Stimulated activated CD8-positive, alpha-beta memory T cell treated with anti-CD3 and anti-CD28 coated beads, Interleukin-12 subunit alpha, Interleukin-12 subunit beta, amount 100 ng/mL, for 4 hours (primary cell): Measurements from ENCODE around the gene AURKAIP1.
A peak's percentile ranks its signal among the peaks of the same experiment; 100 is the strongest.
"Not testable (repeated sequence)": the region's sequence is repeated elsewhere in the genome, so short reads cannot be mapped to it uniquely, and the experiment has no call there.

Experiments used
- DNase-seq: peaks from one replicate; pipeline ENCODE4 v3.0.0-alpha.2; 2020; ENCODE audit warnings: low read depth

The AURKAIP1 gene

GRCh38 chr1:1374929-1375662 is at the start of gene AURKAIP1:
Gene AURKAIP1 (minus strand): TSS chr1:1375207. CDS start chr1:1374756, 451 bp downstream.
- peak; percentile 89 for DNase-seq

- no peak for DNase-seq
Measured at GRCh38 chr1:1424707-1425106, 49.7 kb upstream of the AURKAIP1 start.

DNA sequence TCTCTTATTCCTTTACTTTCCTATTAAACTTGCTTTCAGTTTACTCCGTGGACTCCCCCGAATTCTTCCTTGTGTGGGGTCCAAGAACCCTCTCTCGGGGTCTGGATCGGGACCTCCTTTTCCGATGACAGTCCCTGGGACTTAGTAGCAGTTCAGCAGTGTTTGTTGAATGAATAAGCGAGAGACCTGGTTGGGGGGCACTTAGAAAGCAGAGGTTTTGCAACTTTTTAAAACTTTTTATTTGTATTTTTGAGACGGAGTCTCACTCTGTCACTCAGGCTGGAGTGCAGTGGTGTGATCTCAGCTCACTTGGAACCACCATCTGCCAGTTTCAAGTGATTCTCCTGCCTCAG is 48.2 kb upstream of the AURKAIP1 start:
- no peak for DNase-seq

DNA sequence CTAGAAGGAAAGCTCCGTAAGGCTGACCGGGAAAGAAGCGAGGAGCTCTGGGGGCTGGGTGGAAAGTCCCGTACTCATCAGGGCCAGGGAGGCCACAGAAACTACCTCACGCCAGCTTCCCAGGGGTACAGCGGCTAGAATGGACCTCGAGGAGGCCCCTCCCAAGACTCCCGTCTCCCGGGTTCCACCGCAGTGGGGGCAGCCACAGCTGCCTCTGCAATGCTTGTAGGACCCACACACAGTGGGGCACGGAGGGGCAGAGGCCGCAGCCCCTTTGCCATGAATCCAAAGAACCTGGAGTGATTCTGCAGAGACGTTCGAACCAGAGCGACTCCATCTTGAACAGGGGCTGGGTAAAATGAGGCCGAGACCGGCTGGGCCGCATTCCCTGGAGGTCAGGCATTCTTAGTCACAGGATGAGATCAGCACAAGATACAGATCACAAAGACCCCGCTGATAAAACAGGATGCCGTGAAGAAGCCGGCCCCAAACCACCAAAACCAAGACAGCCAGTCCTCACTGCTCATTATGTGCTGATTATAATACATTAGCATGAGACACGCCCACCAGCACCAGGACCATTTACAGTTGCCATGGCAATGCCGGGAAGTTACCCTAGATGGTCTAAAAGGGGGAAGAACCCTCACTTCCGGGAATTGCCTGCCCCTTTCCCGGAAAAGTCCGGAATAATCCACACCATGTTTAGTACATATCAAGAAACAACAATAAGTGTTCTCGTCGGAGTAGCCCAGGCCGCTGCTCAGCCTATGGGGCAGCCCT is 47.6 kb upstream of the AURKAIP1 start:
- DNase-seq, result no peak

DNA sequence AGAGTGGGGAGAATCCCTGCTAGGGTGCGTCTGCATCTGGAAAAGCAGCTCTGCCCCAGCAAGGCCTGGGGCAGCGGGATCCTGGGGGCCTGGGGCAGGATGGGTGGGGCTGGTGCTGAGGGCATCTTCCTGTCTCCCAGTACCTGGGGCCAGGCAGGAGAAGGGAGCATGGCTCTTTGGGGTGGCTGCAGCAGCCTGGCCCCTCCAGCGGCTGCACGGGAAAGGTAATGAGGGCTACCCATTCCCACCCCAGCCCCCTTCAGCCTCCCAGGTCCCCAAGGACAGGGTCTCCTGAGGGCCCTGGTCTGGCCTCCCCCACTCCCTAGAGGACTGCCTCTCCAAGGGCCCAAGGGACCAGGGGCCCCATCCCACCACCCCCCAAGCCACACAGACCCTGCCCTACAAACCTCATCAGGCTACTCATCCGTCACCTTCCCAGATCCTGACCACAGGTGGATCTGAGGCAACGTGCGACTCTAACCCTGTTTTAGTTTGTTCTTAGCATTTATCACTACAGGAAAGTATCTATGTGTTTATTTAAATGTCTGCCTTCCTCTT is 47.0 kb upstream of the AURKAIP1 start:
- DNase-seq, result no peak

DNA sequence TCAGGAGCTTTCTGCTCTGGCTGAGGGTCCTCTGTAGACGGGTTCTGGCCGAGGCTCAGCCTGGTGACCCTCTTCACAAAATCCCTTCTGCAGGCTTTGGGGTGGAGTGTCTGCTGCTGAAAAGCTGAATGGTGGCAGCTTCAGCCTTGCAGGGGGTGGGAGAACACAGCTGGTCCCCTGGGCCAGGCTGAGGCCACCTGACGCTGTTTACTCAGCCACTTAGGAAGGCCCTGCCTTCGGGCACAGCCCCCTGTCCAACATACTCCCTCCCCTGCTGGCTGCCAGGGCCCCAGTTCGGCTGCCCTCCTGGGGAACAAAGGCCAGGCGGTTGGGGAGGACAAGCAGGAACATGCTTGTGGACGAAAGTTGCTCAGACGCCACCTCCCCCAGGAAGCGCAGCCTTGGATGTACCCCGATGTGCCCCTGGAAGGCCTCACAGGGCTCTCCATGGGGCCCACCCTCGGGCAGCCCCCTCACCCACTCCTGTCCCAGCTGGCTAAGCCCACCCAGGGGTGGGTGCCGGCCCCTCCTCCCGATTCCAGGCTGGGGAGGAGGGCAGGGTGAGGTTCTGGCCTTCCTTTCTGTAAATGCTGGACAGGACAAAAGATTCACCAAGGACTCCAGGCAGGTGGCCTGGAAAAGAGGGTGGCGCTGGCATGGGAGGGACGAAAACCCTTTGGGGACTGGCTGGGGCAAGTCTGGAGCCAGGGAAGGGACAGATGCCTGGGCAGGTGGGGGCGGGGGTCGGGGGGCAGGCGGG is 46.3 kb upstream of the AURKAIP1 start, which contains the start of gene ANKRD65:
ANKRD65 (minus strand) TSS at position 130 of the 760 bp plus-strand sequence. CDS start 271 bp downstream, outside the sequence.
- DNase-seq, result no peak

DNA sequence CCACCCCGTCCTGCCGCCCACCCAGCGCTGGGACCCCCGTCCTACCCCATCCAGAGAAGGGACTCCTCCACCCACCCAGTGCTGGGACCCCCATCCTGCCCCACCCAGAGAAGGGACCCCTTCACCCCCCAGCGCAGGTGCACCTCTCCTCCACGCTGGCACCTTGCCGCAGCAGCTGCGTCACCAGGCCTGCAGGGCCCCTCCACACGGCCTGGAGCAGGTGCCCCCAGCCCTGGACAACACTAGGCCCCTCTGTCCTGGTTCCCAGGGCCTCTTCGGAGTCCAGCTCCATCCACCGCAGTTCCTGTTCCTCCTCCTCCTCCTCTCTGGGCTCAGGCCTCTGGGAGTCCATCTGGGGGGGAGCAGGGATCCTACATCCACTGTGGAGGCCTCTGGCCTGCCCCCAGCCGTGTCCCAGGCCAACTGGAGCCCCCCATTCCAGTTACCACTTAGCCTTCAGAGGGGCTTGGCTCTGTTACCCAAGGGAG is 45.7 kb upstream of the AURKAIP1 start:
- no peak for DNase-seq

- no peak for DNase-seq
Measured at GRCh38 chr1:1419813-1420653, 45.0 kb upstream of the AURKAIP1 start.

- DNase-seq, result no peak
Measured at GRCh38 chr1:1419363-1419812, 44.4 kb upstream of the AURKAIP1 start.

- DNase-seq, result no peak
Measured at GRCh38 chr1:1418464-1419362, 43.7 kb upstream of the AURKAIP1 start.

GRCh38 chr1:1417825-1418463 is 42.9 kb upstream of the AURKAIP1 start:
- not testable (repeated sequence) for DNase-seq

DNA sequence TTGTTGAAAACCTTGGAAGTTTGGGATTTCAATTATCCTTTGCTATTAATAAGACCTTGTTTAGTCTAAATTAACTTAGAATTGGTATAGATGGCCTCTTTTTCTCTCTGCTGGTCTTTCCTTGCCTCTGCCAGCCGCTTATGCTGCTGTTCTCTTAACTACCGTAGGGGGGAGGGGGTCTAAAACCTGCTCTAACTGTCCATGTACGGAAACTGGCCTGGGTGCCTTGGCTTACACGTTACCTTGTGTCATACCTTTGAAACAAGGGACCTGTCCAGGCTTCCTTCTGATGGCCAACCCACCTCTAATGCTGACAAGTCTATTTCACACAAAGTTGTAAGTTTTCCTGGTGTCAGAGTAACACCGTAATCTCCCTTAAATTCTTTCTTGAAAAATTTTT is 42.4 kb upstream of the AURKAIP1 start:
- not testable (repeated sequence) for DNase-seq

GRCh38 chr1:1415751-1416150 is 40.7 kb upstream of the AURKAIP1 start:
- DNase-seq, result no peak

DNA sequence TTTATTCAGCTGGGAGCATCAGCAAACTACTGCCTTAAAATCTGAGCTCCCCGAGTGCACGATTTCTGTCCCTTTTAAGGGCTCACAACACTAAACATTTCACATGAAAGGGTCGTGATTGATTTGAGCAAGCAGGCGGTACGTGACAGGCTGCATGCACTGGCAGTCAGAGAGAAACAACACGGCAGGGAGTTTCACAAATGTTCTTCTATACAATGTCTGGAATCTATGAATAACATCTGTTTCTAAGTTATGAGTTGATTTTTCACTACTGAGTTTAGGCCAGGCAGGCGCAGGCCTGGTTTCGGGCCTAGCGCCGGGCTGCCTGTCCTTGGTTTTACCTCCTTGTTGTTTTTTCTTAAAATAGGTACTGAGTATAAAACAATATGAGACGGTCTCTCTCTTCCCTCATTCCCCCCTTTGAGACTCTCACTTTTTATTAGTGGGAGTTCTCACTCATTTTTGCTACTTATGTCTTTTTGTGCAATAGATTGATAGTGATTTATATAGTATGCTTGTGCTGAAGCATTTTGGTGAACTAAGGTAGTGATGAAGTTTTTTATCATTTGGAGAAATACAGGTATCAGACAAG is 37.4 kb upstream of the AURKAIP1 start:
- not testable (repeated sequence) for DNase-seq

DNA sequence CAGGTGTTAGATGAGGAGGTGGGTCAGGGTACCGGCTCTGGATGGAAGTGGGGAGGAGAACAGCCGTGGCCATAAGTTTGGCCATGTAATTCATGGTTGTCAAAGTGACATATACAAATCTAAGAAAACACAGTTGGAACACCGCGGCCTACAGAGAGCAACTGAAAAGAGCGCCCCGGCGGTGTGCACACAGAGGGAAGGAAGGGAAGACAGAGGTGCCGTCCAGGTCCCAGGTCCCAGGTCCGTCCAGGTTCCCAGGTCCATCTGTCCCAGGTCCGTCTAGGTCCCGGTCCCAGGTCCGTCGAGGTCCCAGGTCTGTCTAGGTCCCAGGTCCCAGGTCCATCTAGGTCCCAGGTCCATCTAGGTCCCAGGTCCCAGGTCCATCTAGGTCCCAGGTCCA is 36.6 kb upstream of the AURKAIP1 start:
- no peak for DNase-seq

DNA sequence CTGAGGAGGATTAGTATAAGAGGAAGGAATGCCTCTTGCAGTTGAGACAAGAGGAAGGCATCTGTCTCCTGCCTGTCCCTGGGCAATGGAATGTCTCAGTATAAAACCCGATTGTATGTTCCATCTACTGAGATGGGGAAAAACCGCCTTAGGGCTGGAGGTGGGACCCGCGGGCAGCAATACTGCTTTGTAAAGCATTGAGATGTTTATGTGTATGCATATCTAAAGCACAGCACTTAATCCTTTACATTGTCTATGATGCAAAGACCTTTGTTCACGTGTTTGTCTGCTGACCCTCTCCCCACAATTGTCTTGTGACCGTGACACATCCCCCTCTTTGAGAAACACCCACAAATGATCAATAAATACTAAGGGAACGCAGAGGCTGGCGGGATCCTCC is 35.2 kb upstream of the AURKAIP1 start:
- not testable (repeated sequence) for DNase-seq

GRCh38 chr1:1407636-1408318 is 32.8 kb upstream of the AURKAIP1 start:
- DNase-seq, result no peak

DNA sequence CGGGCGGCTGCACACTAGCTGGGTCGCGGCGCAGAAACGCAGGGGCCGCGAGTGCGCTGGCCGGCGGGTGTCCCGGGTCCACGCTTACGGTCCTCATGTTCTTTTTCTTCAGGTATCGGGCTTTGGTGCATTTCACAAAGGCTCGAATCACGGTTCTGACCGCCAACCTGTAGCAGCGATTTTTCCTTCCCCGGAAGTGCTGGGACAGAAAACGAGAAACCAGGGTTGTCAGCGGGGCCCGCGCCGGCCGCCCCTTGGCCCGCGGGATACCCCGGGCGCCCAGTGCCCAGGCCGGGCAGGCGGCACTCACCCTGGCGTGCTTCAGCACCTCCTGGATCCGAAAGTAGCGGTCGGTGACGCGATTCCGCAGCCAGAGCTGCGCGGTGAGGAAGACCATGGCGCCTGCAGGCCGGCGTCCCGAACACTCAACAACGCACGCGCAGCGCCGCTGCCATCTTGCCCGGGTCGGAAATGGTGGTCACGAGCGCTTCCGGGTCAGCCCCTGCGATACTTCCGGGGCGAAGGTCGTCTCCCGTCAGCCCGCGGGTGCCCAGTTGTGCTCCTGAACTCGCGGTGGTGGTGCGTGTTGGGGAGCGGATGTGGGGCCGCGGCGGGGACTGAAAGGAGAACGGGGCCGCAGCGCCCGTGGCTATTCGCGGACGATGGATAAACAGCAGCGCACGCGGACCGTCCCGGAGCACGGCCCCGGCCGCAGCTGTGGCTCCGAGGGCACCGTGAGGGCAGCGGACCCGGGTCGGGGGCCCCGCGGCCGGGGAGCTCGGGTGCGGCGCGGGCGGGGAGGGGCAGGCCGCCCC is 32.0 kb upstream of the AURKAIP1 start, which contains the start of gene MRPL20:
MRPL20 (minus strand) TSS at position 473 of the 815 bp plus-strand sequence; CDS start at position 397, 76 bp downstream.
- peak; percentile 93 for DNase-seq
